Liver (tissue), 9 donors: ENCODE data around the gene ZBTB25. TPM values are rescaled to one million over a fixed set of nuclear protein-coding genes. Genes with fewer than 3 reads are reported as not detected.
A peak's percentile ranks its signal among the peaks of the same experiment; 100 is the strongest.

Experiments
- DNase-seq: peaks from one replicate; pipeline ENCODE4 v3.0.0-alpha.2; 2017; ENCODE audit warnings: low spot score
- H3K27ac ChIP-seq, 2 donors: one replicate each; pipeline ENCODE4 v1.7.0; 2013; ENCODE audit warnings: inconsistent platforms in 2 of 2, low read length in 2 of 2, control low read depth in 1 of 2, low read depth in 1 of 2, mild to moderate bottlenecking in 1 of 2
- H3K27me3 ChIP-seq, 4 donors: one replicate each; pipeline versions ENCODE4 v1.6.1 to v1.7.0; 2013; ENCODE audit warnings: low read length in 3 of 4, inconsistent platforms in 1 of 4, mild to moderate bottlenecking in 1 of 4, moderate library complexity in 1 of 4; ENCODE audit not compliant: control insufficient read depth in 4 of 4, insufficient read depth in 4 of 4
- H3K36me3 ChIP-seq, 4 donors: one replicate each; pipeline versions ENCODE4 v1.6.1 to v1.7.0; 2013; ENCODE audit warnings: low read length in 3 of 4, mild to moderate bottlenecking in 3 of 4, low read depth in 1 of 4, moderate library complexity in 1 of 4; ENCODE audit not compliant: control insufficient read depth in 4 of 4, insufficient read depth in 3 of 4
- H3K4me1 ChIP-seq, 4 donors: one replicate each; pipeline versions ENCODE4 v1.6.1 to v1.7.0; 2013; ENCODE audit warnings: low read length in 3 of 4, mild to moderate bottlenecking in 3 of 4, moderate library complexity in 1 of 4; ENCODE audit not compliant: control insufficient read depth in 4 of 4, insufficient read depth in 4 of 4
- H3K4me3 ChIP-seq, 3 donors: one replicate each; pipeline versions ENCODE4 v1.6.1 to v1.7.0; 2013; ENCODE audit warnings: low read length in 3 of 3, control low read depth in 1 of 3, low read depth in 1 of 3, mild to moderate bottlenecking in 1 of 3
- H3K9ac ChIP-seq, 2 donors: one replicate each; pipeline ENCODE4 v1.7.0; 2013; ENCODE audit warnings: low read length in 2 of 2, mild to moderate bottlenecking in 2 of 2, moderate library complexity in 2 of 2, control low read depth in 1 of 2, low read depth in 1 of 2
- H3K9me3 ChIP-seq, 4 donors: one replicate each; pipeline versions ENCODE4 v1.6.1 to v1.7.0; 2013; ENCODE audit warnings: low read length in 3 of 4; ENCODE audit not compliant: control insufficient read depth in 4 of 4
- GABPA ChIP-seq, 2 donors: IDR thresholded peaks in 1 of 2; conservative IDR thresholded peaks in 1 of 2; 2 replicates each; pipeline ENCODE4 v1.6.1; 2016; ENCODE audit warnings: antibody characterized with exemption in 2 of 2, mild to moderate bottlenecking in 1 of 2, moderate library complexity in 1 of 2
- HNF4A ChIP-seq, 2 donors: conservative IDR thresholded peaks; 2 replicates each; pipeline ENCODE4 v1.6.1; 2016; ENCODE audit warnings: antibody characterized with exemption in 2 of 2, mild to moderate bottlenecking in 2 of 2
- HNF4G ChIP-seq: IDR thresholded peaks from 2 replicates; pipeline ENCODE4 v1.6.1; 2016; ENCODE audit warnings: antibody characterized with exemption
- JUND ChIP-seq, 2 donors: IDR thresholded peaks; 2 replicates each; pipeline ENCODE4 v1.6.1; 2016; ENCODE audit warnings: antibody characterized with exemption in 2 of 2
- RXRA ChIP-seq, 2 donors: IDR thresholded peaks; 2 replicates each; pipeline ENCODE4 v1.6.1; 2017 to 2018; ENCODE audit warnings: antibody characterized with exemption in 2 of 2, mild to moderate bottlenecking in 1 of 2
- SP1 ChIP-seq: IDR thresholded peaks from 2 replicates; pipeline ENCODE4 v1.6.1; 2018; ENCODE audit warnings: antibody characterized with exemption, mild to moderate bottlenecking
- TAF1 ChIP-seq: conservative IDR thresholded peaks from 2 replicates; pipeline ENCODE4 v1.6.1; 2016; ENCODE audit warnings: antibody characterized with exemption, mild to moderate bottlenecking
- YY1 ChIP-seq: IDR thresholded peaks from 2 replicates; pipeline ENCODE4 v1.6.1; 2016; ENCODE audit warnings: antibody characterized with exemption, mild to moderate bottlenecking
- WGBS: extraction: QIAGEN DNeasy Blood & Tissue Kit; methylation state at CpG from one replicate; pipeline ENCODE4 v1.1.7; 2013; 5-methylcytosine and 5-hydroxymethylcytosine counted together
- polyA plus RNA-seq, 2 donors: library from polyadenylated mRNA; stranded (reverse) in 1 of 2; unstranded in 1 of 2; fragments of 200-250 nt in 1 of 2; fragments of >200 nt in 1 of 2; fragmentation: Nextera tagmentation in 1 of 2; extraction: Ambion mirVana in 1 of 2; gene quantifications; one replicate each; pipeline versions ENCODE4 v1.2.1 to v1.2.3, GENCODE V29; 2013 to 2015
- total RNA-seq, 2 donors: library from RNA; depleted of rRNA; stranded (reverse); fragments of >200 nt; gene quantifications; one replicate each; pipeline ENCODE4 v1.2.3, GENCODE V29; 2014
- TF ChIP-seq, protein P1 (sequence below): IDR thresholded peaks from 2 replicates; pipeline ENCODE4 v1.6.1; 2016; ENCODE audit warnings: antibody characterized with exemption
- TF ChIP-seq, protein P2 (sequence below): IDR thresholded peaks from 2 replicates; pipeline ENCODE4 v1.6.1; 2016; ENCODE audit warnings: antibody characterized with exemption
- TF ChIP-seq, protein P3 (sequence below): IDR thresholded peaks from 2 replicates; pipeline ENCODE4 v1.6.1; 2016; ENCODE audit warnings: antibody characterized with exemption
- donor health status: healthy.
- donor health status: healthy.
- donor health status: healthy.
- donor health status: healthy.
- donor health status: healthy.

ZBTB25 gene
- total and polyA plus RNA-seq, 4 donors = 1.4 to 5.9 (median 3.7) TPM

DNA sequence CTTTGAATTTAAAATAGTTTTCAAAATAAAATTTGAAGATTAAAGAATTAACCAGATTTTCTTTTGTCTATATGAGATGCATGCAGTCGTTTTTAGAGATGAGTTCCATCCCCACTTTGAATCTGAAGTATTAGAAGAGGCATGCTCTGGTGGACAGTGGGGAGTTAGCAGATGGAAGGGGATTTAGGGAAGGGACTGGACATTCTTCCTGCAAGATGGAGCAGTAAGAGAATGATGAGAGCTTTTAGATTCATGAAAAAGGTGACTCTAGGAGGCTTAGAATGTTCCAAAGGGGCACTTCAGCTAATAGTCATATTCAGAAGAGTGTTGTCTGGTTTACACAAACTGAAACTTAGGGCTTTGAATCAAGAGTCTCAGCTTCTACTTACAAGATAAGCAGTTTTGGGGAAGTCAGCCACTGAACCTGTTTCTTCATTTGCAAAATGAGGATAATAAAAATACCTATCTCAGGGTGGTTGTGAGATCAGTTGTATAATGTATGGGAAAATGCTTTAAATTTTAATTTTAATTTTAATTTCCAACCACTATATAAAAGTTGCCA is 4.7 kb upstream of the ZBTB25 start:
- DNase-seq = no peak
- Histone ChIP-seq H3K4me1 (peaks cover 0 to 34% (median 18%) of the 10 kb centered on the region in 4 donors), H3K4me3 (no peak overlapping the region), H3K9ac (no peak overlapping the region), H3K9me3 (no peaks in the 10 kb centered on the region), H3K27me3 (no peaks in the 10 kb centered on the region), H3K27ac (no peak overlapping the region), H3K36me3 (no peaks in the 10 kb centered on the region)
- TF ChIP-seq GABPA (IDR thresholded peaks at IDR 0.05 in 1 of 2, conservative IDR thresholded peaks at IDR 0.05 in 1 of 2) (no peak), RXRA (IDR thresholded peaks at IDR 0.05) (no peak), HNF4G (no peak)
- TF ChIP-seq, protein P1, sequence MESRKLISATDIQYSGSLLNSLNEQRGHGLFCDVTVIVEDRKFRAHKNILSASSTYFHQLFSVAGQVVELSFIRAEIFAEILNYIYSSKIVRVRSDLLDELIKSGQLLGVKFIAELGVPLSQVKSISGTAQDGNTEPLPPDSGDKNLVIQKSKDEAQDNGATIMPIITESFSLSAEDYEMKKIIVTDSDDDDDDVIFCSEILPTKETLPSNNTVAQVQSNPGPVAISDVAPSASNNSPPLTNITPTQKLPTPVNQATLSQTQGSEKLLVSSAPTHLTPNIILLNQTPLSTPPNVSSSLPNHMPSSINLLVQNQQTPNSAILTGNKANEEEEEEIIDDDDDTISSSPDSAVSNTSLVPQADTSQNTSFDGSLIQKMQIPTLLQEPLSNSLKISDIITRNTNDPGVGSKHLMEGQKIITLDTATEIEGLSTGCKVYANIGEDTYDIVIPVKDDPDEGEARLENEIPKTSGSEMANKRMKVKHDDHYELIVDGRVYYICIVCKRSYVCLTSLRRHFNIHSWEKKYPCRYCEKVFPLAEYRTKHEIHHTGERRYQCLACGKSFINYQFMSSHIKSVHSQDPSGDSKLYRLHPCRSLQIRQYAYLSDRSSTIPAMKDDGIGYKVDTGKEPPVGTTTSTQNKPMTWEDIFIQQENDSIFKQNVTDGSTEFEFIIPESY = no peak
- 59% methylated on average over 1 of the region's 1 CpG for WGBS

DNA sequence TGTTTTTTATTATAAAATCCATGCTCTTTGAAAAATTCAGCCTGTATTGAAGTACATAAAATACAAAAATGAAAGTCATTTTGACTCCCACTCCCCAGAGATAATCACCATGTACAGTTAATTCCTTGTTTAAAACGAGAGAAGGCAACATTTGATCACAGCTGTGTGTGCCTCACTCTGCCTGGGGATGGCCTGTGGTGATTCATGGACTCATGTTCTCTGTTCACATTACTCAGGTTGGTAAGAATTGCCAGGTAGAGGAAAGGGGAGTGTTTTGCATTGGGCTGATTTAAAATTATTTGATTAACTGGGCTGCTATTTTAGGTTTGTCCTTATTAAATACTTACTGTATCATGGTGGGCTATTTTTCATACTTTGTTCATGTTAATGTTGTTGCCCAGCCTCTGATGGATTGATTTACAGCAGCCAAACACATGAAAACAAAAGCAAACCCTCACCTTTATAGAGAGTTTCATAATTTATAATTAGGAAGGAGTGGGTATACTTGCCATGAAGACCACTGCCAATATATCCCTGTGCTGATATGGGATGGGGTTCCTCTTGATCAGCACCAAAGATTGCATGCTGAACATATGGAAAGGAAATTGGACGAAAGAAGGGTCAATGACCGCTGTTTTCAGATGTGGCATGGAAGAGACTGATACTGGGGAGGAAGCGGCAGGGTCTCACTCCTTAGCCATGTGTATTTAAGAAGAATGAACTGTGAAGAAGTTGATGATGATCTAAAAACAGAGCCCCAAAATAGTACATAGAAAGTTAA is 3.9 kb upstream of the ZBTB25 start:
- Histone ChIP-seq H3K27ac (peak overlapping the region in 1 of 2 donors; percentile 25), H3K4me1 (peaks cover 0 to 42% (median 18%) of the 10 kb centered on the region in 4 donors), H3K27me3 (no peaks in the 10 kb centered on the region), H3K9ac (peak overlapping the region in 1 of 2 donors; percentile 26), H3K9me3 (no peaks in the 10 kb centered on the region), H3K36me3 (no peaks in the 10 kb centered on the region), H3K4me3 (no peak overlapping the region)
- no peak for DNase-seq
- WGBS = 68% methylated on average over 4 of the region's 4 CpGs
- TF ChIP-seq, protein P2, sequence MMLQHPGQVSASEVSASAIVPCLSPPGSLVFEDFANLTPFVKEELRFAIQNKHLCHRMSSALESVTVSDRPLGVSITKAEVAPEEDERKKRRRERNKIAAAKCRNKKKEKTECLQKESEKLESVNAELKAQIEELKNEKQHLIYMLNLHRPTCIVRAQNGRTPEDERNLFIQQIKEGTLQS = no peak
- TF ChIP-seq SP1 (no peak), HNF4A (conservative IDR thresholded peaks at IDR 0.05) (no peak)
- TF ChIP-seq, protein P3, sequence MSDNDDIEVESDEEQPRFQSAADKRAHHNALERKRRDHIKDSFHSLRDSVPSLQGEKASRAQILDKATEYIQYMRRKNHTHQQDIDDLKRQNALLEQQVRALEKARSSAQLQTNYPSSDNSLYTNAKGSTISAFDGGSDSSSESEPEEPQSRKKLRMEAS = no peak

DNA sequence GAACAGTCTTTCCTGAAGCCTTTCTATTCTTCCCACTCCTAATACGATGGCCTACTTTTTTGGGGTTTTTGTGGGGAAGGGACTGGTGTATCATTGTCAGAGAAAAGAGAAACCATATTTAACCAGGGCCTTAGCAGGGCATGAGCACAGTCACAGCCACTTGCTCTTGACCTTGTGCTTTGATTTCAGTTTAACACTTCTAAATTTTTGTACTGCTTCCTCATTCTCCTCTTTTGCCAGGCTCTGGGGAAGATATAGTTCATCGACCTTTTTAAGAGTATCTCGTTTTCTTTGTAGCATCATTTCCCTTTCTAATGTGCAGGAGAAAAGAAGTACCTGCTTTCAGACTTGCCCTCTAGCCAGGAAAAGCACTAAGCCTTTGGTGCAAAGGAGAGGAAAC is 3.1 kb upstream of the ZBTB25 start:
- TF ChIP-seq JUND (IDR thresholded peaks at IDR 0.05) = no peak
- no peak for TF ChIP-seq YY1
- TF ChIP-seq TAF1 = no peak
- Histone ChIP-seq H3K27me3 (no peaks in the 10 kb centered on the region), H3K4me3 (no peak overlapping the region), H3K4me1 (peaks cover 3 to 45% (median 25%) of the 10 kb centered on the region in 4 donors), H3K9ac (no peak overlapping the region), H3K27ac (peak overlapping the region in 1 of 2 donors; percentile 25), H3K36me3 (no peaks in the 10 kb centered on the region), H3K9me3 (no peaks in the 10 kb centered on the region)
- DNase-seq = no peak
- WGBS = 45% methylated on average over 3 of the region's 3 CpGs
